ENCODE results near the gene CALN1. TPM values are rescaled to one million over a fixed set of nuclear protein-coding genes. Genes with fewer than 3 reads are reported as not detected.

The CALN1 gene
- total RNA-seq, 2 donors from 2014 or later = 0.52 to 1.6 TPM

DNA sequence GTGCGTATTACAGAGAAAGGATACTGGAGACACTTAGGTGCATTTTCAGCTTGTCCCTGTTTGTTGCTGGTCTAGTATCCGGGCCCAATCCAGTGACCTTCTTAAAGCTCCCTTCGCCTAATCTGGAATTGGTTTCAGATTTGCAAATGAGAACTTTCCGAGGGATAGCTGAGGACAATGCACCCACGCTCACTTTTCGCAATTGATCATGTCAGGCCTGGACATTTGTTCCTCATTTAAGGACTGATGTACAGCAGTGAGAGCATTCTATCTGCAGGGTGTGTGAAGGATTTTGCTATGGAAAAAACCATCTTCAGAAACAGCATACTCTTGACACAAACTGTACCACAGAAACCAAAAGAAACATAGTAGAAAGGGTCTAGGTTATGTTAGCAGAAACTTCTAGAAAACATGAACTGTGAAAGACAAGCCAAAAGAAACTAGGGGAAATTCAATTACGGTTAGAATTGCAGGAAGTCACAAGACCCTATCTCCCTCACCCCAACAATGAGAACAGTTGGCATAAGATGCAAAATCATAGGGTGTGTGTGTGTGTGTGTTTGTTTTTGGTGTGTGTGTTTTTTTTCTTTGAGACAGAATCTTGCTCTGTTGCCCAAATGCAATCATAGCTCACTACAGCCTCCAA, 331.1 kb downstream of the CALN1 start:
- ATAC-seq (no peak), DNase-seq (no peak)
- WGBS, 2 donors = 36 to 68% methylated on average over 7 of the region's 7 CpGs
- Histone ChIP-seq H3K36me3 (replicated peaks in 1 of 2; ENCODE audit: insufficient read depth in 1 of 2, low read depth in 2 of 2) (no peaks in the 10 kb centered on the region), H3K27me3 (no peaks in the 10 kb centered on the region), H3K4me1 (no peaks in the 10 kb centered on the region), H3K4me3 (no peak overlapping the region), H3K9me3 (no peaks in the 10 kb centered on the region), H3K27ac (peak overlapping the region in 3 of 4 donors; percentile 42 to 69 (median 68))
- no peak for TF ChIP-seq POLR2A (IDR thresholded peaks at IDR 0.05)
- TF ChIP-seq, protein P1, sequence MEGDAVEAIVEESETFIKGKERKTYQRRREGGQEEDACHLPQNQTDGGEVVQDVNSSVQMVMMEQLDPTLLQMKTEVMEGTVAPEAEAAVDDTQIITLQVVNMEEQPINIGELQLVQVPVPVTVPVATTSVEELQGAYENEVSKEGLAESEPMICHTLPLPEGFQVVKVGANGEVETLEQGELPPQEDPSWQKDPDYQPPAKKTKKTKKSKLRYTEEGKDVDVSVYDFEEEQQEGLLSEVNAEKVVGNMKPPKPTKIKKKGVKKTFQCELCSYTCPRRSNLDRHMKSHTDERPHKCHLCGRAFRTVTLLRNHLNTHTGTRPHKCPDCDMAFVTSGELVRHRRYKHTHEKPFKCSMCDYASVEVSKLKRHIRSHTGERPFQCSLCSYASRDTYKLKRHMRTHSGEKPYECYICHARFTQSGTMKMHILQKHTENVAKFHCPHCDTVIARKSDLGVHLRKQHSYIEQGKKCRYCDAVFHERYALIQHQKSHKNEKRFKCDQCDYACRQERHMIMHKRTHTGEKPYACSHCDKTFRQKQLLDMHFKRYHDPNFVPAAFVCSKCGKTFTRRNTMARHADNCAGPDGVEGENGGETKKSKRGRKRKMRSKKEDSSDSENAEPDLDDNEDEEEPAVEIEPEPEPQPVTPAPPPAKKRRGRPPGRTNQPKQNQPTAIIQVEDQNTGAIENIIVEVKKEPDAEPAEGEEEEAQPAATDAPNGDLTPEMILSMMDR (IDR thresholded peaks at IDR 0.05) = no peak
- intact Hi-C loops (cut with DNase I) = no loop called here

DNA sequence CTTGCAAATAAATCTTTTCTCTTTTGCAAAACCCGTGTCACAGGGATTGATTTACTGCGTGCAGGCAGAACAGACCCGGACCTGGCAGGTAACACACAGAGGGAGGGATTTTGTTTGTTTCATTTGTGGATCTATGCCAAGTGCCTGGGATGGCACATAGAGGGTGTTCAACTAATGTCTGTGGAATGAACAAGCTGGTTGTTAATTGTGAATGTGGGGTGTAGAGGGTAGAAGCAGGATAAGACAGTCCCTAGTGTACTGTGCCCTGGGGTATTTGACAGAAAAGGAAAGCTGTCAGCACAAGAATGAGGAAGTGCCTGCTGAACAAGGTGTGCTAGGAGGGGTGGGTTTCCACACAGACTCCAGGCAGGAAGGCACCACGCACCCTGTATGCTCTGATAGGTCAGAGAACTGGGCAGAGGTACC, 331.8 kb downstream of the CALN1 start:
- TF ChIP-seq, protein P1 (IDR thresholded peaks at IDR 0.05) = no peak
- DNase-seq = peak; percentile 18 to 49 (median 38)

DNA sequence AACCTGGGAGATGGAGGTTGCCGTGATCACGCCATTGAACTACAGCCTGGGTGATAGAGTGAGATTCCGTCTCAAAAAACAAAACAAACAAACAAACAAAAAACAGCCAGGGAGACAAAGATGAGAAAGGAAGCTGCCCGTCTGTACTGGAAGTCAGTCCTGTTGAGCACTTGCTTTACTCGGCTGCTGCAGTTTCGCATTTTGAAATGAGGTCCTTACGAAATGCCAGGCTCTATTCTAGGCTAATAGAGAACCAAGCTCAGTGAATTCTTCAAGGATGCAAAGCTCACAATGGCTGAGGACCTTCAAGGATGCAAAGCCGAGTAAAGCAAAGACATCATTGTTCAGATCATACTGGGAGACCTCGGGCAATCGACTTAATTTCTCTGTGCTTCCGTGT, 333.3 kb downstream of the CALN1 start:
- ATAC-seq = no peak
- no peak overlapping the region for H3K4me3 ChIP-seq
- intact Hi-C loops (cut with DNase I) = no loop called here
- no peak for DNase-seq
- H3K27ac ChIP-seq = no peak overlapping the region
- WGBS, 2 donors = 85% methylated on average over 11 of the region's 11 CpGs
- no peaks in the 10 kb centered on the region for H3K4me1 ChIP-seq
- TF ChIP-seq POLR2A (IDR thresholded peaks at IDR 0.05) = no peak
- TF ChIP-seq, protein P1 (IDR thresholded peaks at IDR 0.05) = no peak
- H3K9me3 ChIP-seq = no peaks in the 10 kb centered on the region
- H3K36me3 ChIP-seq (replicated peaks in 1 of 2; ENCODE audit: insufficient read depth in 1 of 2, low read depth in 2 of 2) = no peaks in the 10 kb centered on the region
- H3K27me3 ChIP-seq = no peaks in the 10 kb centered on the region

More for the DNA sequence above, 331.8 kb downstream of the CALN1 start:
- WGBS, 2 donors = 13 to 17% methylated on average over 4 of the region's 4 CpGs
- no peaks in the 10 kb centered on the region for H3K36me3 ChIP-seq (replicated peaks in 1 of 2; ENCODE audit: insufficient read depth in 1 of 2, low read depth in 2 of 2)
- no peaks in the 10 kb centered on the region for H3K9me3 ChIP-seq
- intact Hi-C loops (cut with DNase I) = no loop called here
- peak overlapping the region in 3 of 4 donors; percentile 42 to 69 (median 68) for H3K27ac ChIP-seq
- ATAC-seq = peak; percentile 83
- no peak overlapping the region for H3K4me3 ChIP-seq
- H3K4me1 ChIP-seq = no peaks in the 10 kb centered on the region
- H3K27me3 ChIP-seq = no peaks in the 10 kb centered on the region

DNA sequence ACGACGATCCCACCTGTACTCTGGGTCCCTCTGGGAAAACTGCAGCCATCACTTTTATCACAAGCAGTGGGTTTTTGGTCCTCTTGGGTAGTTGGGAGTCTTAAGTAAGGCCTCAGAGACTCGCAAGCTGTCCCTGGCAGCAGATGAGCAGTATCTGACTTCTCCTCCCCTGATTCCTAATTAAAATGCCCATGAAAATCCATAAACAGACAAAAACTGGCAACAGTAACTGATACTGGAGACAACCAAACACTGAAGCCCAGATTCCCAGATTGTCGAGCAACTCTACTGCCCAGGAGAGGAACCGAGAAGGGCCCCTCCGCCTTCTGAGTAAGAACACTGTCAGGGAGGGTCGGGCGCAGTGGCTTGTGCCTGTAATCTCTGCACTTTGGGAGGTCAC, 333.8 kb downstream of the CALN1 start:
- 89 to 90% methylated on average over 8 of the region's 8 CpGs for WGBS, 2 donors

More for the DNA sequence above, 333.8 kb downstream of the CALN1 start:
- no peaks in the 10 kb centered on the region for H3K4me1 ChIP-seq
- H3K9me3 ChIP-seq = no peaks in the 10 kb centered on the region
- intact Hi-C loops (cut with DNase I) = no loop called here
- ATAC-seq = no peak
- no peaks in the 10 kb centered on the region for H3K27me3 ChIP-seq
- no peak overlapping the region for H3K4me3 ChIP-seq
- DNase-seq = no peak
- no peaks in the 10 kb centered on the region for H3K36me3 ChIP-seq (replicated peaks in 1 of 2; ENCODE audit: insufficient read depth in 1 of 2, low read depth in 2 of 2)
- no peak for TF ChIP-seq POLR2A (IDR thresholded peaks at IDR 0.05)
- TF ChIP-seq, protein P1 (IDR thresholded peaks at IDR 0.05) = no peak
- H3K27ac ChIP-seq = no peak overlapping the region
